Neural cell (in vitro differentiated cells): Measurements from ENCODE around the gene TMEM131L. TPM values are rescaled to one million over a fixed set of nuclear protein-coding genes. Genes with fewer than 3 reads are reported as not detected.

Source experiments
- H2AFZ ChIP-seq: fragments of 200-600, 300-800 bp; sonication (generic), shearing (Covaris generic); 2 replicates; pipeline ENCODE4 v1.6.0; 2014; ENCODE audit warnings: low read depth, mild to moderate bottlenecking, antibody characterized with exemption, low read length, moderate library complexity
- H3F3A ChIP-seq: fragments of 200-600 bp; shearing (Covaris generic); 2 replicates; pipeline ENCODE4 v1.6.1; 2016; ENCODE audit warnings: mild to moderate bottlenecking, moderate library complexity, mixed read lengths, antibody characterized with exemption, low read length; ENCODE audit not compliant: insufficient read depth, poor library complexity, severe bottlenecking
- H3K27ac ChIP-seq: fragments of 200-600, 300-800 bp; sonication (generic), shearing (Covaris generic); 2 replicates; pipeline ENCODE4 v1.5.1; 2014; ENCODE audit warnings: mild to moderate bottlenecking, low read length, moderate library complexity
- H3K27me3 ChIP-seq: fragments of 300-800, 200-600 bp; sonication (generic), shearing (Covaris generic); 2 replicates; pipeline ENCODE4 v1.6.0; 2014; ENCODE audit warnings: mild to moderate bottlenecking, low read depth, low read length, moderate library complexity; ENCODE audit not compliant: insufficient read depth
- H3K36me3 ChIP-seq: fragments of 300-800, 200-600 bp; sonication (generic), shearing (Covaris generic); 2 replicates; pipeline ENCODE4 v1.5.1; 2014; ENCODE audit warnings: mild to moderate bottlenecking, antibody characterized with exemption, low read length, moderate library complexity; ENCODE audit not compliant: insufficient read depth
- H3K4me2 ChIP-seq: fragments of 300-800, 200-600 bp; sonication (generic), shearing (Covaris generic); 2 replicates; pipeline ENCODE4 v1.6.0; 2014; ENCODE audit warnings: mild to moderate bottlenecking, low read length
- H3K4me3 ChIP-seq: fragments of 300-800, 200-600 bp; sonication (generic), shearing (Covaris generic); 2 replicates; pipeline ENCODE4 v1.5.1; 2014; ENCODE audit warnings: mild to moderate bottlenecking, low read length, moderate library complexity
- H3K79me2 ChIP-seq: fragments of 200-600 bp; shearing (Covaris generic); replicated peaks from 2 replicates; pipeline ENCODE4 v1.6.0; 2014; ENCODE audit warnings: mild to moderate bottlenecking, low read length, moderate library complexity; ENCODE audit not compliant: insufficient read depth
- H3K9ac ChIP-seq: fragments of 300-800, 200-600 bp; sonication (generic), shearing (Covaris generic); 2 replicates; pipeline ENCODE4 v1.6.1; 2016; ENCODE audit warnings: mild to moderate bottlenecking, low read length, mixed read lengths
- H3K9me2 ChIP-seq: fragments of 200-600 bp; shearing (Covaris generic); 2 replicates; pipeline ENCODE4 v1.6.1; 2016; ENCODE audit warnings: mild to moderate bottlenecking, low read length, mixed read lengths; ENCODE audit not compliant: insufficient read depth
- H3K9me3 ChIP-seq: fragments of 200-600, 300-800 bp; sonication (generic), shearing (Covaris generic); 2 replicates; pipeline ENCODE4 v1.6.1; 2016; ENCODE audit warnings: mild to moderate bottlenecking, mixed run types, low read length, moderate library complexity, mixed read lengths
- H4K20me1 ChIP-seq: fragments of 200-600 bp; shearing (Covaris generic); 2 replicates; pipeline ENCODE4 v1.6.1; 2016; ENCODE audit warnings: mild to moderate bottlenecking, mixed run types; ENCODE audit not compliant: insufficient read depth
- EZH2 ChIP-seq: fragments of 200-600, 300-800 bp; shearing (Covaris generic), sonication (generic); IDR thresholded peaks from 2 replicates; pipeline ENCODE4 v1.6.1; 2014; ENCODE audit warnings: antibody characterized with exemption, low read length, borderline replicate concordance, mild to moderate bottlenecking; ENCODE audit not compliant: insufficient read depth, poor library complexity, severe bottlenecking
- MXI1 ChIP-seq: fragments of 450-650 bp; conservative IDR thresholded peaks from 2 replicates; pipeline ENCODE4 v1.6.1; 2014; ENCODE audit warnings: antibody characterized with exemption, mild to moderate bottlenecking; ENCODE audit not compliant: poor library complexity, severe bottlenecking
- POLR2AphosphoS5 ChIP-seq: IDR thresholded peaks from 2 replicates; pipeline ENCODE4 v1.6.1; 2012
- RAD21 ChIP-seq: fragments of 450-650 bp; conservative IDR thresholded peaks from 2 replicates; pipeline ENCODE4 v1.6.1; 2014; ENCODE audit warnings: antibody characterized with exemption, mild to moderate bottlenecking, moderate library complexity
- SMC3 ChIP-seq: fragments of 450-650 bp; conservative IDR thresholded peaks from 2 replicates; pipeline ENCODE4 v1.6.1; 2014; ENCODE audit warnings: antibody characterized with exemption, mild to moderate bottlenecking, moderate library complexity; ENCODE audit not compliant: poor library complexity
- TAF1 ChIP-seq: IDR thresholded peaks from 2 replicates; pipeline ENCODE4 v1.6.1; 2012; ENCODE audit warnings: low read depth
- polyA plus RNA-seq: library from polyadenylated mRNA; depleted of rRNA; stranded (reverse); fragments of >200 nt; gene quantifications from 2 replicates; pipeline ENCODE4 v1.2.3, GENCODE V29; 2014
- TF ChIP-seq, protein P1 (sequence below): IDR thresholded peaks from 2 replicates; pipeline ENCODE4 v1.6.1; 2012; ENCODE audit warnings: borderline replicate concordance
- TF ChIP-seq, protein P2 (sequence below): fragments of 450-650 bp; IDR thresholded peaks from 2 replicates; pipeline ENCODE4 v1.5.1; 2014; ENCODE audit warnings: antibody characterized with exemption, mild to moderate bottlenecking, moderate library complexity; ENCODE audit not compliant: poor library complexity, severe bottlenecking

The TMEM131L gene
- polyA plus RNA-seq, 1 donor from 2014 or later, result 11.1 TPM

DNA sequence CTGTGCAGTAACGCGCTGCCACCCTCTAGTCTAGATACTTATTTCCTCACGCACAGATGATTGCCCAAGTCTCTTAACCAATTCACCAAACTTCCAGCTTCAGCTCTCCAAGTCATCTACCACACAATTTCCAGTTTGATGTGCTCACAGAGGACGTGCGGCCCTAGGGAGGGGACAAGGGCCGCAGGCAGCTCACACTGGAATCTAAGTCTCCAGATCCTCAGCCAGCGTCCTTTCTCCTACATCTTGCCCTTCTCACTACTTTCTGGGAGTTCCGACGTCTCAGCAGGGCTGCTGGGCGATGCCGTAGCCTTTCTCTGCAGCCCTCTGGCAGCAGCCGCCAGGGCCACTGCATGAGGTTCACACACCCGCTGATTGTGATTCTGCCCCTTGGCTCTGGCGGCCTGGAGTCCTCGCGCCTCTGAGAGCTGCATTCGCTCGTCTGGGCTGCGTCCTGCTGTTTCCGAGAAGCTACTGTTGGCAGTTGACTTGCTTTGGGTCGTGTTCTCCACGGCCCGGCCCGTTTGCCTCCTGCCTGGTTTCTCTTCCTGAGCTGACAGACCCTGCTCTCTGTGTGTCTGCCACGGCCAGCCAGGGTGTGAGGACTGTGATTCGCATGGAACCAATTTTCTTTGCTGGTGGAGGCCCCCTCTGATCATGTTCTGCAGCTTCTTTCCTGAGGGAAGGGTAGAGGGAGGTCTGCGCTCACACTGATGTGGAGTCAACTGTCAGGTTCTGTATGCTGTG lies 14.1 kb upstream of the TMEM131L start:
- no peak overlapping the region for H3K4me3 ChIP-seq
- H3K36me3 ChIP-seq, result no peaks in the 10 kb centered on the region
- H3F3A ChIP-seq, result no peaks in the 10 kb centered on the region
- no peak overlapping the region for H2AFZ ChIP-seq
- H3K9me2 ChIP-seq, result no peaks in the 10 kb centered on the region
- H3K4me2 ChIP-seq, result no peak overlapping the region
- TF ChIP-seq POLR2AphosphoS5, result no peak
- no peak for TF ChIP-seq TAF1
- TF ChIP-seq, protein P1, sequence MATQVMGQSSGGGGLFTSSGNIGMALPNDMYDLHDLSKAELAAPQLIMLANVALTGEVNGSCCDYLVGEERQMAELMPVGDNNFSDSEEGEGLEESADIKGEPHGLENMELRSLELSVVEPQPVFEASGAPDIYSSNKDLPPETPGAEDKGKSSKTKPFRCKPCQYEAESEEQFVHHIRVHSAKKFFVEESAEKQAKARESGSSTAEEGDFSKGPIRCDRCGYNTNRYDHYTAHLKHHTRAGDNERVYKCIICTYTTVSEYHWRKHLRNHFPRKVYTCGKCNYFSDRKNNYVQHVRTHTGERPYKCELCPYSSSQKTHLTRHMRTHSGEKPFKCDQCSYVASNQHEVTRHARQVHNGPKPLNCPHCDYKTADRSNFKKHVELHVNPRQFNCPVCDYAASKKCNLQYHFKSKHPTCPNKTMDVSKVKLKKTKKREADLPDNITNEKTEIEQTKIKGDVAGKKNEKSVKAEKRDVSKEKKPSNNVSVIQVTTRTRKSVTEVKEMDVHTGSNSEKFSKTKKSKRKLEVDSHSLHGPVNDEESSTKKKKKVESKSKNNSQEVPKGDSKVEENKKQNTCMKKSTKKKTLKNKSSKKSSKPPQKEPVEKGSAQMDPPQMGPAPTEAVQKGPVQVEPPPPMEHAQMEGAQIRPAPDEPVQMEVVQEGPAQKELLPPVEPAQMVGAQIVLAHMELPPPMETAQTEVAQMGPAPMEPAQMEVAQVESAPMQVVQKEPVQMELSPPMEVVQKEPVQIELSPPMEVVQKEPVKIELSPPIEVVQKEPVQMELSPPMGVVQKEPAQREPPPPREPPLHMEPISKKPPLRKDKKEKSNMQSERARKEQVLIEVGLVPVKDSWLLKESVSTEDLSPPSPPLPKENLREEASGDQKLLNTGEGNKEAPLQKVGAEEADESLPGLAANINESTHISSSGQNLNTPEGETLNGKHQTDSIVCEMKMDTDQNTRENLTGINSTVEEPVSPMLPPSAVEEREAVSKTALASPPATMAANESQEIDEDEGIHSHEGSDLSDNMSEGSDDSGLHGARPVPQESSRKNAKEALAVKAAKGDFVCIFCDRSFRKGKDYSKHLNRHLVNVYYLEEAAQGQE, result no peak
- no peak for TF ChIP-seq SMC3
- TF ChIP-seq EZH2, result no peak
- TF ChIP-seq RAD21, result no peak
- no peak for TF ChIP-seq MXI1
- H3K79me2 ChIP-seq, result no peaks in the 10 kb centered on the region
- H3K27me3 ChIP-seq, result no peaks in the 10 kb centered on the region
- H3K27ac ChIP-seq, result no peak overlapping the region
- no peaks in the 10 kb centered on the region for H3K9me3 ChIP-seq
- H3K9ac ChIP-seq, result no peak overlapping the region
- no peaks in the 10 kb centered on the region for H4K20me1 ChIP-seq

DNA sequence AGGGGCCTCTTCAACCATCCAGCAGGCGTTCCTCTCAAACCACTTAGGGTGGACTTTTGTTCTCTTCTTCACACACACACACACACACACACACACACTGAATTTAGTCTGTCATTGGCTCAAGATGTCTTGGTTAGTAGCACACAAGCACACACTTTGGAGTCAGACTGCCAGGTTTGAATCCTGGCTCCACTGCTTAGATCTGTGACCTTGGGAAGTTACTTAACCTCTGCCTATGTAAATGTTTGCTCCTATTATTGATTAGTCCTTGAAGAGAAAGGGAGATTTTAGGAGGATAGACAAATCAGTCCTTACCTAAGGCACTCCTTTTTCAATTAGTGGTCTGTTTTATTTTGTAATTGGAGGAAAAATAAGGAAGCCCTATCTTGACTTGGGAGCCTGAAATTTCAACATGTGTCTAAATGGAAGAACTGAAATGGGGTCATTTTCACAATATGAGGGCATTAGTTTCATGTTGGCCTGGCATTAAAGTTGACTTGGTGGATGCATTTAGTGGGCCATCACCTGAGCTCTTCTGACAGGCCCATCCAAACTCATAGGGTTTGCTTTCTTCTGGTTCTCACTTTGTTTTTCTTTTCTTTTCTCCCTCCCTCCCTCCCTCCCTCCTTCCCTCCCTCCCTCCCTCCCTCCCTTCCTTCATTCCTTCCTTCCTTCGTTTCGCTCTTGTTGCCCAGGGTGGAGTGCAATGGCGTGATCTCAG lies 13.3 kb upstream of the TMEM131L start:
- Histone ChIP-seq H3K4me3 (no peak overlapping the region), H3K9me2 (no peaks in the 10 kb centered on the region), H3K4me2 (no peak overlapping the region), H3K9ac (no peak overlapping the region), H3K79me2 (no peaks in the 10 kb centered on the region), H3K9me3 (no peaks in the 10 kb centered on the region), H4K20me1 (no peaks in the 10 kb centered on the region), H3K36me3 (no peaks in the 10 kb centered on the region), H3K27me3 (no peaks in the 10 kb centered on the region), H3F3A (no peaks in the 10 kb centered on the region), H2AFZ (no peak overlapping the region), H3K27ac (no peak overlapping the region)
- no peak for TF ChIP-seq SMC3
- no peak for TF ChIP-seq EZH2
- TF ChIP-seq, protein P2, sequence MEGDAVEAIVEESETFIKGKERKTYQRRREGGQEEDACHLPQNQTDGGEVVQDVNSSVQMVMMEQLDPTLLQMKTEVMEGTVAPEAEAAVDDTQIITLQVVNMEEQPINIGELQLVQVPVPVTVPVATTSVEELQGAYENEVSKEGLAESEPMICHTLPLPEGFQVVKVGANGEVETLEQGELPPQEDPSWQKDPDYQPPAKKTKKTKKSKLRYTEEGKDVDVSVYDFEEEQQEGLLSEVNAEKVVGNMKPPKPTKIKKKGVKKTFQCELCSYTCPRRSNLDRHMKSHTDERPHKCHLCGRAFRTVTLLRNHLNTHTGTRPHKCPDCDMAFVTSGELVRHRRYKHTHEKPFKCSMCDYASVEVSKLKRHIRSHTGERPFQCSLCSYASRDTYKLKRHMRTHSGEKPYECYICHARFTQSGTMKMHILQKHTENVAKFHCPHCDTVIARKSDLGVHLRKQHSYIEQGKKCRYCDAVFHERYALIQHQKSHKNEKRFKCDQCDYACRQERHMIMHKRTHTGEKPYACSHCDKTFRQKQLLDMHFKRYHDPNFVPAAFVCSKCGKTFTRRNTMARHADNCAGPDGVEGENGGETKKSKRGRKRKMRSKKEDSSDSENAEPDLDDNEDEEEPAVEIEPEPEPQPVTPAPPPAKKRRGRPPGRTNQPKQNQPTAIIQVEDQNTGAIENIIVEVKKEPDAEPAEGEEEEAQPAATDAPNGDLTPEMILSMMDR, result no peak
- no peak for TF ChIP-seq TAF1
- TF ChIP-seq, protein P1, result no peak
